WTC11 (cell line): ENCODE data around the gene TFF2.

Experiments
- CTCF ChIP-seq: fragments of 200-600 bp; IDR thresholded peaks from 2 replicates; pipeline ENCODE4 v1.8.0; 2022; ENCODE audit warnings: antibody characterized with exemption
- FOXJ3 ChIP-seq: sonication (generic); formaldehyde crosslinking; IDR thresholded peaks from 2 replicates; pipeline ENCODE4 v1.9.0; 2021; ENCODE audit warnings: missing genetic modification reagents, mild to moderate bottlenecking, borderline replicate concordance
- SMAD3 ChIP-seq: sonication (generic); formaldehyde crosslinking; IDR thresholded peaks from 2 replicates; pipeline ENCODE4 v1.8.0; 2022; ENCODE audit warnings: missing genetic modification reagents, mild to moderate bottlenecking, borderline replicate concordance
- TCF7 ChIP-seq: sonication (generic); formaldehyde crosslinking; IDR thresholded peaks from 2 replicates; pipeline ENCODE4 v1.8.0; 2022; ENCODE audit warnings: mild to moderate bottlenecking, low read depth, missing genetic modification reagents, moderate library complexity
- TEAD1 ChIP-seq: sonication (generic); formaldehyde crosslinking; IDR thresholded peaks from 2 replicates; pipeline ENCODE4 v1.8.0; 2022; ENCODE audit warnings: mild to moderate bottlenecking, missing genetic modification reagents
- TF ChIP-seq, protein P1 (sequence below): sonication (generic); formaldehyde crosslinking; IDR thresholded peaks from 2 replicates; pipeline ENCODE4 v1.8.0; 2022; ENCODE audit warnings: mild to moderate bottlenecking, missing genetic modification reagents

DNA sequence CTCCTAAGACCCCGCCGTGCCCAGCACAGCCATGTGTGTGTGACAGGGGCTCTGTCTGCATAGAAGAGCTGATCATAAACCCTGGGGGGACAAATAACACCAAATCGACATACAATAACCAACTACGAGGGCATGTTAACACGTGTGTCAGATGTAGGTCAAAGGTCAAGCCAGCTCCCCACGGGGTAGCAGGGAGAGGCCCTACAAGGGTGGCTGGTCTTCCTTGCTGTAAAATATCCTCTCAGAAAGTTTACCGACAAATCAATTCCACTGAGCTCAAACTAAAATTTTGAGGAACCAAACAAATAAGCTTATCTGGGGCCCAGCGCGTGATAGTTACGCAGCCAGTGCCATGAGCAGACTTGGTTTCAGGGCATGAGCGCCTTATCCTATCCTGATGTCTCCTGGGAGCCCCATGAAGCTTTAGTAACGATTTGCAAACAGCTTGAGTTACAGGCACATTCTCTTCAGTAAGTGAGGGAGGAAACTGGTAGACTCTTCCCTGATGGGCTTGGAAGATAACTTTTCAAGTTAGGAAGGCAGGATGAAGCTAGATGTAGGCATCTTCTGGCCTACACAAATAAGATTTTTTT is 47.7 kb upstream of the TFF2 start:
- TF ChIP-seq TCF7 (CRISPR knock-in tag) (no peak), CTCF (no peak), TEAD1 (no peak), SMAD3 (CRISPR knock-in tag) (no peak), FOXJ3 (no peak)
- TF ChIP-seq, protein P1, sequence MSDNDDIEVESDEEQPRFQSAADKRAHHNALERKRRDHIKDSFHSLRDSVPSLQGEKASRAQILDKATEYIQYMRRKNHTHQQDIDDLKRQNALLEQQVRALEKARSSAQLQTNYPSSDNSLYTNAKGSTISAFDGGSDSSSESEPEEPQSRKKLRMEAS (CRISPR knock-in tag), result no peak
